K562 (cell line): ENCODE results near the gene BCAP31. TPM values are rescaled to one million over a fixed set of nuclear protein-coding genes. Genes with fewer than 3 reads are reported as not detected.

ENCODE experiments used
- BHLHE40 ChIP-seq: IDR thresholded peaks from 2 replicates; pipeline ENCODE4 v1.6.1; 2011; ENCODE audit warnings: low read length, improper control_type of control experiment
- CBFB ChIP-seq: sonication (generic); formaldehyde crosslinking; IDR thresholded peaks from 2 replicates; pipeline ENCODE4 v1.4.0; 2020; ENCODE audit warnings: mild to moderate bottlenecking, missing genetic modification reagents
- CC2D1A ChIP-seq: fragments of 450-650 bp; IDR thresholded peaks from 2 replicates; pipeline ENCODE4 v1.6.1; 2017; ENCODE audit warnings: mild to moderate bottlenecking
- E2F6 ChIP-seq, 2 experiments: IDR thresholded peaks; 2 replicates each; pipeline ENCODE4 v1.6.1; 2011; ENCODE audit warnings: borderline replicate concordance in 1 of 2, control low read depth in 1 of 2, low read depth in 1 of 2, low read length in 1 of 2, mild to moderate bottlenecking in 1 of 2, mixed read lengths in 1 of 2, moderate library complexity in 1 of 2; ENCODE audit not compliant: insufficient read depth in 1 of 2, insufficient read length in 1 of 2, poor library complexity in 1 of 2, severe bottlenecking in 1 of 2; ENCODE audit errors: extremely low read depth in 1 of 2
- HDAC1 ChIP-seq, 2 experiments: fragments of 450-650 bp; IDR thresholded peaks; 2 replicates each; pipeline ENCODE4 v1.6.1; 2016 to 2017; ENCODE audit warnings: inconsistent platforms in 1 of 2, mild to moderate bottlenecking in 1 of 2, moderate library complexity in 1 of 2
- KDM2B ChIP-seq: fragments of 250-450 bp; sonication (Bioruptor Pico); IDR thresholded peaks from 2 replicates; pipeline ENCODE4 v1.8.0; 2021; ENCODE audit warnings: mild to moderate bottlenecking, moderate library complexity
- MBD1 ChIP-seq: fragments of 250-450 bp; sonication (Bioruptor Pico); IDR thresholded peaks from 2 replicates; pipeline ENCODE4 v1.8.0; 2022; ENCODE audit warnings: inconsistent platforms
- NFIC ChIP-seq: fragments of 450-650 bp; IDR thresholded peaks from 2 replicates; pipeline ENCODE4 v1.6.1; 2017; ENCODE audit warnings: mild to moderate bottlenecking, inconsistent platforms
- NFIX ChIP-seq: fragments of 250-450 bp; sonication (Bioruptor Pico); IDR thresholded peaks from 2 replicates; pipeline ENCODE4 v1.4.0; 2020; ENCODE audit warnings: low read depth, mild to moderate bottlenecking, moderate library complexity
- NRF1 ChIP-seq, 2 experiments: fragments of 450-650 bp; IDR thresholded peaks in 1 of 2; conservative IDR thresholded peaks in 1 of 2; 2 replicates each; pipeline ENCODE4 v1.6.1; 2014; ENCODE audit warnings: mild to moderate bottlenecking in 2 of 2
- RBM22 ChIP-seq: fragments of 200-400 bp; formaldehyde crosslinking; IDR thresholded peaks from 2 replicates; pipeline ENCODE4 v1.6.1; 2018; ENCODE audit warnings: low read length, low read depth; ENCODE audit not compliant: poor library complexity, severe bottlenecking
- SMAD1 ChIP-seq: fragments of 150-350 bp; IDR thresholded peaks from 2 replicates; pipeline ENCODE4 v1.6.1; 2014; ENCODE audit warnings: low read length, low read depth; ENCODE audit not compliant: partially characterized antibody
- TAF15 ChIP-seq: fragments of 200-400 bp; formaldehyde crosslinking; IDR thresholded peaks from 2 replicates; pipeline ENCODE4 v1.6.1; 2017; ENCODE audit warnings: mild to moderate bottlenecking, low read depth, low read length, moderate library complexity
- TCF7 ChIP-seq: sonication (generic); IDR thresholded peaks from 2 replicates; pipeline ENCODE4 v1.6.1; 2016; ENCODE audit warnings: antibody characterized with exemption, borderline replicate concordance
- THRAP3 ChIP-seq: fragments of 450-650 bp; IDR thresholded peaks from 2 replicates; pipeline ENCODE4 v1.6.1; 2016; ENCODE audit warnings: mild to moderate bottlenecking, inconsistent platforms, borderline replicate concordance
- ZBTB17 ChIP-seq: fragments of 450-650 bp; formaldehyde crosslinking; IDR thresholded peaks from 2 replicates; pipeline ENCODE4 v1.4.0; 2020; ENCODE audit warnings: mild to moderate bottlenecking
- ZNF717 ChIP-seq: fragments of 250-450 bp; sonication (Bioruptor Pico); IDR thresholded peaks from 2 replicates; pipeline ENCODE4 v1.5.0; 2021
- polyA plus RNA-seq, 8 experiments: library from polyadenylated mRNA; depleted of rRNA in 4 of 8; stranded (reverse) in 5 of 8; unstranded in 3 of 8; fragments of >200 nt; fragmentation: Nextera tagmentation in 2 of 8; fragmentation: Illumina TruSeq in 1 of 8; extraction: Ambion mirVana in 2 of 8; extraction: Trizol in 1 of 8; gene quantifications; 2 replicates each; pipeline versions ENCODE4 v1.2.1 to v1.2.3, GENCODE V29; 2011 to 2014; ENCODE audit warnings: inconsistent platforms in 1 of 8, missing spikeins in 1 of 8
- total RNA-seq, 7 experiments: library from RNA; depleted of rRNA in 6 of 7; stranded (reverse); fragments of >200 nt in 6 of 7; fragmentation: Illumina TruSeq in 2 of 7; extraction: Trizol in 2 of 7; gene quantifications; 2 replicates each; pipeline versions ENCODE4 v1.2.1 to v1.2.3, GENCODE V29; 2011 to 2021; ENCODE audit warnings: low replicate concordance in 1 of 7
- TF ChIP-seq, protein P1 (sequence below): fragments of 200-800 bp; sonication (Bioruptor generic); IDR thresholded peaks from 2 replicates; pipeline ENCODE4 v1.6.1; 2017; ENCODE audit warnings: missing genetic modification characterization, missing compliant biosample characterization
- TF ChIP-seq, protein P2 (sequence below), 2 experiments: fragments of 450-650 bp; conservative IDR thresholded peaks; 2 replicates each; pipeline ENCODE4 v1.6.1; 2017; ENCODE audit warnings: mild to moderate bottlenecking in 2 of 2, moderate library complexity in 2 of 2

The BCAP31 gene
- total and polyA plus RNA-seq, 9 of the 15 experiments (the other 6 are each of a cell fraction or from before 2014, with no cell fraction given), result 156 to 683 (median 188) TPM

DNA sequence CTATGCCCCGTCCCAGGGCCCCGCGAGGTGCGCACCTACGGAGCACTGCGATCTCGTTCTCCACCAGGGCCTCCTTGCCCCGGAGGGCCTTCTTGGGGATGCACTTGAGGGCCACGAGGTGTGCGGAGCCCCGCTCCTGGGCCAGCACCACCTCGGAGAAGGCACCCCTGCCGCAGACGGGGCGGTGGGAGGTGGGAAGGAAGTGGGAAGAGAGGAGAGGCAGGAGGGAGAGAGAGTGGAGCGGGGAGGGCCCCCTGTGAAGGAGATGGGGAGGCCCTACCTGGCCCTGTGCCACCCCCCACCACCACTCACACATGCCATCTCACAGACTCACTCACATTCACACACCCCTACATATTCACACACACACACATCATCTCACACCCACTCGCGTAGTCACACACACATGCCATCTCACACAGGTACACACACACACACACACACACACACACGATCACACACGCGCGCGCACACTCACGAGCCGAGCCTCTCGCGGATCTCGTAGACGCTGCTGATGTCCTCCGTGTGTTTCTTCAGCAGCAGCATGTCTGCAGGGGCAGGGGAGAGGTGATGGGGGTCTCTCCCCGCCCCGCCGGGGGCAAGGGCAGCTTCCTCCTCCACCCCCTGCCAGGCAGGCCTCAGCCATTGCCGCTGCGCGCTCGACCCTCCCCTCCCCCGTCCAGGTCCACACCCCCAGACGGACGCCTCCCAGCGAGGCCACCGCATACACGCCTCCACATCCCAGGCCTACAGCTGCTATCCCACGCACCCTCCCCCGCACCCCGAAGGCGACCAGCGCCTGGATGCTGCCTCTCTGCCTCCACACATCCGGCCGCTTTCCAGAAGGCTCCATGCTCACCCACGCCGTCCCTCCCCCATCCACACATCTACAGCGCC is 51.4 kb downstream of the BCAP31 start (continued):
- TF ChIP-seq KDM2B (CRISPR knock-in tag) (no peak), E2F6 (IDR thresholded peaks at IDR 0.05; ENCODE audit: borderline replicate concordance in 1 of 2, extremely low read depth in 1 of 2, insufficient read depth in 1 of 2, insufficient read length in 1 of 2, low read depth in 1 of 2, low read length in 1 of 2, poor library complexity in 1 of 2, severe bottlenecking in 1 of 2) (no peak), ZNF717 (CRISPR knock-in tag) (no peak), RBM22 (no peak), TAF15 (no peak), HDAC1 (IDR thresholded peaks at IDR 0.05) (peak in 1 of 2 experiments; percentile 47; a peak in 1 of 4 replicates), NRF1 (conservative IDR thresholded peaks at IDR 0.05 in 1 of 2, IDR thresholded peaks at IDR 0.05 in 1 of 2) (peak in 1 of 2 experiments; percentile 30; a peak in 2 of 4 replicates), CBFB (CRISPR knock-in tag) (no peak), NFIC (peak; percentile 54), THRAP3 (no peak), TCF7 (no peak), CC2D1A (no peak), SMAD1 (no peak), NFIX (CRISPR knock-in tag) (no peak), MBD1 (CRISPR knock-in tag) (peak; percentile 73; the same call in 1 of the 2 replicates), BHLHE40 (0 out of 2 replicates have a peak, but pooled peaks have one; percentile 28), ZBTB17 (CRISPR knock-in tag) (no peak)
- TF ChIP-seq, protein P1, sequence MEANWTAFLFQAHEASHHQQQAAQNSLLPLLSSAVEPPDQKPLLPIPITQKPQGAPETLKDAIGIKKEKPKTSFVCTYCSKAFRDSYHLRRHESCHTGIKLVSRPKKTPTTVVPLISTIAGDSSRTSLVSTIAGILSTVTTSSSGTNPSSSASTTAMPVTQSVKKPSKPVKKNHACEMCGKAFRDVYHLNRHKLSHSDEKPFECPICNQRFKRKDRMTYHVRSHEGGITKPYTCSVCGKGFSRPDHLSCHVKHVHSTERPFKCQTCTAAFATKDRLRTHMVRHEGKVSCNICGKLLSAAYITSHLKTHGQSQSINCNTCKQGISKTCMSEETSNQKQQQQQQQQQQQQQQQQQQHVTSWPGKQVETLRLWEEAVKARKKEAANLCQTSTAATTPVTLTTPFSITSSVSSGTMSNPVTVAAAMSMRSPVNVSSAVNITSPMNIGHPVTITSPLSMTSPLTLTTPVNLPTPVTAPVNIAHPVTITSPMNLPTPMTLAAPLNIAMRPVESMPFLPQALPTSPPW, result peak; percentile 36; the same call in 1 of the 2 replicates
- TF ChIP-seq, protein P2, sequence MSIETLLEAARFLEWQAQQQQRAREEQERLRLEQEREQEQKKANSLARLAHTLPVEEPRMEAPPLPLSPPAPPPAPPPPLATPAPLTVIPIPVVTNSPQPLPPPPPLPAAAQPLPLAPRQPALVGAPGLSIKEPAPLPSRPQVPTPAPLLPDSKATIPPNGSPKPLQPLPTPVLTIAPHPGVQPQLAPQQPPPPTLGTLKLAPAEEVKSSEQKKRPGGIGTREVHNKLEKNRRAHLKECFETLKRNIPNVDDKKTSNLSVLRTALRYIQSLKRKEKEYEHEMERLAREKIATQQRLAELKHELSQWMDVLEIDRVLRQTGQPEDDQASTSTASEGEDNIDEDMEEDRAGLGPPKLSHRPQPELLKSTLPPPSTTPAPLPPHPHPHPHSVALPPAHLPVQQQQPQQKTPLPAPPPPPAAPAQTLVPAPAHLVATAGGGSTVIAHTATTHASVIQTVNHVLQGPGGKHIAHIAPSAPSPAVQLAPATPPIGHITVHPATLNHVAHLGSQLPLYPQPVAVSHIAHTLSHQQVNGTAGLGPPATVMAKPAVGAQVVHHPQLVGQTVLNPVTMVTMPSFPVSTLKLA (conservative IDR thresholded peaks at IDR 0.05), result 0 out of 4 replicates have a peak, but pooled peaks of 1 of the 2 experiments have one; percentile 25
